HG02981 (cell line): ENCODE measurements around the gene ACTN1.

Source experiments
- ATAC-seq: cut with Tn5 transposase; IDR thresholded peaks from one replicate; pipeline ENCODE4 v1.9.1; 2021; ENCODE audit warnings: mild to moderate bottlenecking, moderate library complexity; ENCODE audit not compliant: unreplicated experiment

ACTN1 gene

DNA sequence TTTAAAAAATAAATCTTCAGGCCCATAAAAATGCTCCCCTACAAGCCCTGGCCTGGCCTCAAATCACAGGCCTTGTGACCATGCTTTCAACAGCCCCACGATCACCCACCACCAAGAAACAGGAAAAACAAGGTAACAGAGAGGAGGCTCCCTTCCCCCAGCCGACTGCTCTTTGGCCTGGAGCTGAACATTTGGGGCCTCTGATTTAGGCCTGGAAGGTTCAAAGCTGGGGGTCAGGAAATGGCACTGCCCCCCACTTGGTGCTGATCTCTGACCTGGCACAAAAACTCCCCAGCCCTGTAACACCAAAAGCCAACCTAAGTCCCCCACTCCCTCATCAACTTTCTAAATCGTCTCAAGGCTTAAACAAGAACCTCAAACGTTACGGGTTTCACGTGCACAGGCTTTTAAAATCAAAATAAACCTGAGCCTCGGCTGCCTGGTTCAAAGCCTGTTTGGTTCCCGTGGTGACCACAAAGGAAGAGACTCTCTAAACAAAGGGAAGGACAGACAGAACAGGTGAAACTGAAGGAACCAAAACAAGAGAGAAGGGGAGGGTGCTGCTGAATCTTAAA is 9.0 kb downstream of the ACTN1 start:
- no peak for ATAC-seq

DNA sequence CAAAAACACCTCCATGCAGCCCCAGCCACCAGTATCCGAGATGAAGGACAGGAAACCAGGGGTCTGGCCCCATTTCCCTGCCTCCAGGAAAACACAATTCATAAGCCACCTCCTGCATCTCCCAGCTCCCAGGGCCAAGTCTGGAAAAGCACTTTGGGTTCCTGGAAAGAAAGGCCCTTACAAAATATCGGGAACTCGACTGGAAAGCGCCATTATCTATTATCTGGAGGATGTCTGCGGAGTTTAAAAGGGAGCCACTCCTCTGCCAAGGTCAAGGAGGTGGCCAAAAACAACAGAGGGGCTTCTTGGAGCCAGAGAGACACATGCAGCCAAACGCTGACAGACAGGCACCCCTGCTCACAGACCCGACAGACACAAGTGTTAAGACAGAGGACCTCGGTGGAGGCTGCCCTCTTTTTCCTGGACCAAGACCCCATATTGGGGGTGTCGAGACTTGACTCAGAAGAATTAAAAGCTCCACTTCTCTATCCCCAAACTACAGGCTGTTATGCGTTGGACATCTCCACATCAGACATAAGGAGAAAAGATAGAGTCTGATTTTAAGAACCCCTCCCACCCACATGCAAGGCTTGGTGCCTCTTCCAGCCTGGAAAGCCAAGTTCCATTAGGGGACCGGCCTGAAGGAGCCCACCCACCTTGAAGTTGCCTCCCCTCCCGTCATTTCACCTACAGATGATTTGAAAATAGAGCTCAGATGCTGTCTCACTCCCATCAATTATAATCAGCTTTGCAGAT is 9.6 kb downstream of the ACTN1 start:
- ATAC-seq: no peak

DNA sequence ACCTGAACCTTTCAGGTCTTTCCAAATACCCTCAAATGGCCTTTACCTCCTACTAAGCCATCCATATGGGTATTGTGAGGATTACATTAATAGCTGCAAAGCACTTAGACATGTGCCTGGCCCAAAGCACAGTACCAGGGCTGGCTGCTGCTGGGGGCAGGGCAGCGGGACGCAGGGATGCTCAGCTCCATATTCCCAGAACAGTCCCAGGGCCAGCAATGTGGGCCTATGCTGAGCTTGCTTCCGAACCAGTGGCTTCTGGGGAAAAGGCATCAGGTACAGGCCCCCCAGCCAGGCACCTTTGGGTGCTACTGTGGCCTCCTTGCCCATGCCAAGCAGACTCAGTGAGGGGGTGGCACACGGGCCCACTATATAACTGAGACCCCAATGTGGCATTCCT is 10.4 kb downstream of the ACTN1 start:
- no peak for ATAC-seq

DNA sequence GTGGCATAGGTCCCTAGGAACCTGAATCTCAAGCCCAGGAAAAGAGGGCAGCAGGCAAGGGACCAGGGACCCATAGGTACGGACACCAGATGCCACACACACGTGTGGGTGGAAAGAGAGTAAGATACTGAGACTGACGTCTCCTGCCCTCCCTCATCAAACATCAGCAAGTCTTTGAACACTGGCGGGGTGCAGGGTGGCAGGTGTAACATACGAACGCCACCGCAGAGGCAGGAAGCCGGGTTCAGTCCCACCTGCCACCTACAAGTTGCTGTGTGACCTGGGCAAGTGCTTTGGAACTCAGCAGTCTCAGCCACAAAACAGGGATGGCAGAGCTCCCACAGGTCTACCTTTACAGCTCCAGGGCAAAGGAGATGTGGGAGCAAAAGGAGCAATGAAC is 11.1 kb downstream of the ACTN1 start:
- ATAC-seq: no peak

DNA sequence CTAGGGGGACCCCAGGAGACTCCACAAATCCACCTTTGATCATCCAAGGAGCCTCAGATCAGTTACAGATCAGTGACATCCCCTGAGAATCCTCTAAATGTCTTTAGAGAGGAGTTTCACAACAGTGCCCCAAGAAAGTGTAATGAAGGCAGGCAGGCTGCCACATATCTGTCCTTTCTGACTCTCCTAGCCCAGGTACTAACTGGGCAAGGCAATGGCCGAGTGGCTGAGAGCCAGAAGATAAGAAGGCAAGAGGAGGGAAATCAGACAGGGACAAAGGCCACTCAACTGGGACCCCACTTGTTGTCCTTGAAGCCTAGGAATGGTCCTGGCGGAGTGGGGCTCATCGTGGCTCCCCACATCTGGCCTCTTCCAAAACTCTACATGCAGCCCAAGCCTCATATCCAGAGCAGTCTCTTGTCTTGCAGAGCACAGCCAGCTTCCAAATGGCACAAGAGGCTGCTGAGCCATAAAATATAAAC is 11.6 kb downstream of the ACTN1 start:
- no peak for ATAC-seq

DNA sequence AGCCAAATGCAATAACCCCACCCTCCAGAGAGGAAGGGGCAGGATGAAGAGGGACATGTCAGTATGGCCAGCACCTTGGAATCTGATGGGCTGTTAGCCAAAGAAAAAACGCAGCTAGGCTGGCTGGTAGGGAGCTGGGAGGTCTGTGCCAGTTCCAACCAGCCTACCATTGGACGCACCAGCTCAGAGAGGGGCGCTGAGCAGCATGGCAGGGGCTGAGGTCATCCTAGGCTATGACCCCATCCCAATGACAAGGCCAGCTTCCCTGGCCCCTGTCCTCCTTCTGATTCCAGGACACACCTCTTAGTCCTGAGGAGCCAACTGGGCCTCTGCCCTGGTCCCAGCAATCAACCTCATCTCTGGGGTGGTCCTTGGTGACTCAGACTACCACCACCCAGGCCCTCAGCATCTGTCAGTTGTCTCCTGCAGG is 12.2 kb downstream of the ACTN1 start:
- no peak for ATAC-seq

DNA sequence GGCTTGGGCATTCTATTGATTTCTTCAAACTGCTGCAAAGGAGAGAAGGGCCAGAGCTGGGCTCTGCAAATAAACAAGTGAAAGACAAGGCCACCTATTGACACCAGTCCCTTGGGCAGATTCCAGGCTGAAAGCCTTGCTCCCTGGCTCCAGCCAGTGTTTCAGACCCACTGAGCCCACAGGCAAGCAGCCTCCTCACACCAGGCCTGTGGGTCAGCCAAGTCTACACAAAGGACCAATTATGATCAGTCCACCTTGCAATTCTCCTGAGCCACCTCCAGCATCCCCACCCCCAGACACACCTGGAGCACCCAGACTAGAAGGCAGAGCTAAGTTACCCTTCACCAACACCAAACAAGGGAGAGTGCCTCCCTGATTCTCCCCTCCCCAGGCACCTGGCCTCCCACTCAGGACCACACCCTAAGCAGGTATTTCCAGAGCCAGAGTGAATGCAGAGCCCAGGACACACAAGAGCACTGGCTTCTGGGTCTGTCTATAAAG is 13.8 kb downstream of the ACTN1 start:
- ATAC-seq: no peak

DNA sequence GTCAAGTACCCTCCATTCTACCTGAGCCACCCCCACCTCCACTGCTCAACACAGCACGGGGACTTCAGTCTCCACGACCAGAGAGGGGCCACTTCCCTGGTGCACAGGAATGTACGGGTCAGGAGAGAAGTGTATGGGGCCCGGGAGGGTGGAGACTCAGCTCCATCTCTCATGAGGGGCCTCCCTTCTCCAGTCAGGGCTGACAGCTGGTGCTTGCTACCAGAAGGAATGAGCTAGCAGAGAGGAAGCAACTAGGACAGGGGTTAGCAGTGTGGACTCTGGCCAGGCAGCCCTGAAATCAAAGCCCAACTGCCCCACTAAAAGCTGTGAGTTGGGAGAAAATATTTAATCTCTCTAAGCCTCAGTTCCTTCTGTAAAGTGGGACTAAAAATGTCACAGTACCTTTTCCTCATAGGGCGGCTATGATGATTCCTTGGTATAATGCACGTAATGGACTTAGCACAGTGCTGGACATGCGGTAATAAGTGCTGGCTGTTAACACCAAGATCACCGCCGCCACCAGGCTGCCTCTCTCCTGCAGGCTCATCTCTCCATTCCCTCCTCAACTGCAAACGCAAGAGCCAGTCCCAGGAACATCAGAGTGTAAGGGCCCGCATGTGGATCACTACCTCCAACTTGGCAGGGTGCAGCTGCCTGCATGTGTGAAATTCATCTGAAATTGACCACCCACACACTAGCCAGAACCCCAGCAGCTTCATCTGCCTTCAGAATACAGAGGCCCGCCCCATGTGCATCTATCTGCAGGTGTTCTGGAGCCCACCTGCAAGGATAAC is 14.6 kb downstream of the ACTN1 start:
- ATAC-seq: no peak

DNA sequence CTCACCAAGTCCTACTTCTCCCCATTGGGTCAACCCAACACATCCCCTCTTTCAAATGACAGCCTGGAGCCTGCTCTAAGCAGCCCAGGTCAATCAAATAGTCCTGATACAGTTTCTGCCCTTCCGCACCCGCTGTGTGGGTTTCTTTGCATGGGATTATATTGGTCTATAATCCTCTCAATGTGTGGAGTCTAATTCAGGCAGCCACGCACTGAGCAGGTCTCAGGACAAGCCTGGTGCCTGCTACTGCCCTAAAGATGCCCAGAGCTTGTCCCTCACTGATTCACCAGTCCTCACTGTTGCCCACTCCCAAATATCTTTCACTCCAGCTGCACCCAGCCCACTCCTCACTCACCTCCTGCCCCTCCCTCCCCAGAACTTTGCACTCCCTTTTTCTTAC is 16.4 kb downstream of the ACTN1 start:
- ATAC-seq: no peak

DNA sequence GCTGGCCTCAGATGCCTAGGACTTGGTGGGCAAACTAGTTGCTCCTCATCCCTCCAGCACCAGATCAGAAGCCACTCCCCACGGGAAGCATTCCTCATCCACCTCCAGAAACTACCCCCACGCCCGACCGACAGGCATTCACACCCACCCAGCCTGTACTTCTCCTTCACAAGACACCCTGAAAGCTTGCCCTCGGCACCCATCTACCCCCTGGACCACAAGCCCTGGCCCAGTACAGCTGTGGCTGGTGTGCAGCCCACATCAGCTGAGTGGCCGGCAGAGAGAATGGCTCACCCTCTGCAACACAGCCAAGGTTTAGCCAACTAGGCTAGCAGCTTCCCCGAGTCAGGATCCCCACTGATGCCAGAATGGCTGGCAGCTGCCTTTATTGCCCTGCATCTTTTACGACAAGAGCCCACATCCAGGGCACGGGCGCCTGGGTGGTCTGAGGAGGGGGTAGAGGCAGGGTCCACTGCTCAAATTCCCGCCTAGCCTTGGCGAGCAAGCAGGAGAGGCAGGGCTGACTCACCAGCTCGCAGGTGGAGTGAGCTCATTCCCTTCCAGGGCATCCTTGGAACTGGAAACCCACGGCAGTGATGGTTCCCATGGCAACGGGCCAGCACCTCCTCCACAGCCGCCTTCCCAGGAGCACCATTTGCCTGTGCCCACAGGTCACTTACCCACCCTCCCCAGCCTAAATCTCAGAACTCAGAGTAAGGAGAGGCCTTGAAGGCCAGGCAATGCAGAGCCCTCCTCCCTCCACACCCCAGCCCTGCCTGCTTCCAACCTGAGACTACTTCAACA is 17.1 kb downstream of the ACTN1 start:
- ATAC-seq: no peak

DNA sequence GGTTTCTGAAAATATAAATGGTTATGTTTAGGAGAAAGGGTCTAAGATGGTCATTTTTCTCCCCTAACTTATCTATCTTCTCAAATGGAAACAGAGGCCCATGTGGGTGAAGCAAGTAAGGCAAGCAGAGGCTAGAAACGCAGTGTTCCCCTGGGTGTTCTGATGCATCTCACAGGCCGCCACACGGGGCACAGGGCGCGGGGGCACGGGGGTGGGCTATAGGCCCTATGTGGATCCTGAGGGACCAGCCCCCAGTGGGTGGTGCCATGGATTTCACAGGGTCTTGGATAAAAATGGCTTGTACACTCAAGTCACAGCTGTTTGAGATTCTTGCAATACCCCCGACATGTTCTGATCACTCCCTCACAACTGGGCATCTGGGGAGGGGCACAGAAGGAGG is 17.7 kb downstream of the ACTN1 start:
- no peak for ATAC-seq

DNA sequence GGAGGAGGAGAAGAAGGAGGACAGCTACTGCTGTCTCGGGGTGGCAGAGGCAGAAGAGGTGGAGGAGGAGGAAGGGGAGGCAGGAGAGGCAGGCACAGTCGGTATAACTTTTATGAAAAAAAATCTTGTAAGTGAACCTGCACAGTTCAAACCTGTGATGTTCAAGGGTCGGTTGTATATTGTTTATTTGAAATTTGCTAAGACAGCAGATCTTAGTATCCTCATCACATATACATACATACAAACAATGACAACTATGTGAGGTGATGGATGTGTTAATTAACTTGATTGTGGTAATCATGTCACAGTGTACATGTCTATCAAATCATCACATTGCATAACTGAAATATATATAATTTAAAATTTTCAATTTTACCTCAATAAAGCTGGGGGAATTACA is 19.0 kb downstream of the ACTN1 start:
- ATAC-seq: no peak

DNA sequence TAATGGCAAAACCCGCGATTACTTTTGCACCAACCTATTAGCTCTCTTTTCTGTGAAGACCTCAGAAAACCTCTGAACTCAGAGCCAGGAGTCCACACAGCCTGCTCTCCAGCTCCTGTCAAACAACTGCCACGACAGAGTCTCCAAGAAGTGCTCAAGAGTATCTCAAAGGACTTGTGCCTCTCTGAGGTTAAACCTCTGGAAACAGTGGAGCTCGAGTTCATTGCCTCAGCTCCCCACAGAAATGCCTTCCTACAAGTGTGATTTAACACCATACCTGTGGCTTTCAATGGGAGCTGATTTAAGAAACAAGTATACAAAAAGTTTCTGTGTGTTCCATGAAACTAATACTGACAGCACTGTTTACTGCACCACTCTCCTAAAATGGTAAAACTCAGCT is 20.1 kb downstream of the ACTN1 start:
- ATAC-seq: no peak

DNA sequence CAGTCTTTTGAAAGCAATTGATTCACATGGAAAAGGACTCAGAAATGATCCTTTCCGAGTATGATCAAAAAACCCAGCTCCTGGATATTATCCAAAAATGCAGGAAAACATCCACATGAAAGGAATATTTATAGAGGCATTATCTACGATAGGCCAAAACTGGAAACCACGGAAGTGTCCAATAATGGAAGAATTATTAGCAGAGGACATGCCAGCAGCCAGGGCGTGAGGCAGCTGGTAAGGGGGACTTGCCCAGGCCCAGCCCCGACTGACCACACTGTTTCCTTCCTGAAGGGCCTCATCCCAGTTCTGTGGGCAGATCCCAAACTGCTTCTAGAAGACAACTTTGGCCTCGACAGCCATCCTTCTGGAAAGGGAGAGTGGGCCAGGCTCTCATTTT is 20.5 kb downstream of the ACTN1 start:
- ATAC-seq: no peak

DNA sequence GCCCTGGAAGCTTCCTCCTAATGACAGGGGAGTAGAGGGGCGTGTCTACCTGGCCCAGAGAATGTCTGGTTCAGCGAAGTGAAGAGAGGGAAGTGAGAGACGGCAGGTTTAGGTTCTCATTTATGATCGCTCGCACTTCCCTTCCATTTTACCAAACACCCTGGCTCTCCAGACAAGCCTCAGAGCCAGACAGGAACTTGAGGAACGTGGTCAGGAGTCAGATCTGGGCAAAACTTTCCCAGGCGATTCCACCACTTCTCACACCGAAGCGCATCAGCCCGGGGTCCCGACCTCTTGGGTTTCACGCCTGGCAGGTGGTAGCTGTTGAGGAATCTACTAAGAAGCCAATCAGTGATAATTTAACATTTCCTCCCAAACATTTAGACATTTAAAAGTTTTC is 21.3 kb downstream of the ACTN1 start:
- no peak for ATAC-seq

DNA sequence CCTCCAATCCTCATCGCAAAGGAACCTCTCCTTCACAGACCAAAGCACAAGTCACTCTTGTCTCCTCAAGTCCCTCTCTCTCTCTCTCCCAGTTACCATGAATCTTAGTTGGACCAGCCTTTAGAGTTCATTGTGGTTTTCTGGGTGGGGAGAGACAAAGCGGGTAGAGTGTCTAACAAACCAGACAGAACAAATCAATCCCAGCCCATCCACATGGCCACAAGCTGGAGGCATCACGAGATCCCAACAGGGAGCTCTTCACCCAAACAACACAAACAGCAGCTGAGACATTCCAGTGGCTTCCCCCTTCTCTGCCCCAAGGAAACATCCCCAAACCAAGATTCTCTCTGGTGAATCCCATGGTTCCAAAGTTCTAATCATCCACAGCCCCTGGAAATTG is 22.4 kb downstream of the ACTN1 start:
- ATAC-seq: no peak

DNA sequence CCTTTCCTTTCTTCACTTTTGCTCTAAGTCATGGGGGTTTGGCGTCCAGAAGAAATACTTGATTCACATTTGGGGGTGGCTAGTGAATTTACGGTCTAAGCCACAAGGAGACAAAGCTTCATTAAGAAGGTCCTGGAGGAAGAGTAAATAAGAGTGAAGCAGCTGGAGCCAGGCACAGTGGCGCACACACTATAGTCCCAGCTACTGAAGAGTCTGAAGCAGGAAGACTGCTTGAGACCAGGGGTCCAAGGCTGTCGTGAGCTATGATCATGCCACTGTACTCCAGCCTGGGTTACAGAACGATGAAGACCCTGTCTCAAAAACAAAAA is 23.3 kb downstream of the ACTN1 start:
- ATAC-seq: no peak

DNA sequence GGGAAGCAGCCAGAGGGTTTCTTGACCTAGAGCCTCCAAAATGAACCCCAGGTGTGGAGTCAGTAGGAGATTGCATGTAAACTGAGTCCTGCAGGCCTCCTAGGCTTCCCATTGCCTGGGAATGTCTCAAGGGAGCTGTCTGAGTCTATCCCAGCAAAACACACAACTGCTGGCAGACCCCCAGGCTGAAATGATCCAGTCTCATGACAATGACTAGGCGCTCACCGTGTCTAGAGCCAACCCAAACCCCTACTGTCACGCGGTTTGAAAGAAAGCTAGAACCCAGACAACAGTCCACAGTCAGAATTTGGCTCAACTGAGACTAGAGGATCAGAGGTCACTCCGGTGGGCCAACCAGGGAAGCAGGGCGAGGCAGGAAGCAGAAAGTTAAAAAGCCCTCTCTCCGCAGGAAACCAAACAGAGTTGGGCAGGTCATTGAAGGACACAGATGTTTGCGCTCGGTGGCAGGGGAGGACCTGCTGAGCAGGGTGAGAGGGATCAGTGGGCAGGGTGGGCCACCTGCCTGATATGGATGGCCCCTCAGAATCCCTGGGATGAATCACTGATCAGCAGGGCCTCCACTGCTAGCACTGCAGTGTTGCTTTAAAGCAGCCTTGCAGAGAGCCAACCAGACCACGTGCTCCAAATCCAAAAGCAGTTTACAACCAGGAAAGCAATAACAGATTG is 23.8 kb downstream of the ACTN1 start:
- ATAC-seq: no peak

DNA sequence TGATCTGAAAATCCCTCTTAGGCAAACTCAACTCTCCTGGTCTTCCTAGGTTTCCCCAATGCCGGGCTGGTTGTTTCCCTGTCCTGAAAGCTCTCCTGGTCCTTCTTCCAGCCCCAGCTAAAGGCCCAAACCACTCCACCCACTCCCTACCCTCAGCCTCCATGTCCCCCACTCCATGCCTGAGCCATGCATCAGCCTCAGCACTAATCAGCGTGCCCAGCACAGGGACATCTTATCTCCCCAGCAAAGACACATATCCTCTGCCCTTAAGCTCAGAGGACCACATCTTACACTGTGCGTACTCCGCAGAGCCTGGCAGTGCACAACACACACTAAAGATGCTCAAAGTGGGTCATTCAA is 25.9 kb downstream of the ACTN1 start:
- no peak for ATAC-seq

DNA sequence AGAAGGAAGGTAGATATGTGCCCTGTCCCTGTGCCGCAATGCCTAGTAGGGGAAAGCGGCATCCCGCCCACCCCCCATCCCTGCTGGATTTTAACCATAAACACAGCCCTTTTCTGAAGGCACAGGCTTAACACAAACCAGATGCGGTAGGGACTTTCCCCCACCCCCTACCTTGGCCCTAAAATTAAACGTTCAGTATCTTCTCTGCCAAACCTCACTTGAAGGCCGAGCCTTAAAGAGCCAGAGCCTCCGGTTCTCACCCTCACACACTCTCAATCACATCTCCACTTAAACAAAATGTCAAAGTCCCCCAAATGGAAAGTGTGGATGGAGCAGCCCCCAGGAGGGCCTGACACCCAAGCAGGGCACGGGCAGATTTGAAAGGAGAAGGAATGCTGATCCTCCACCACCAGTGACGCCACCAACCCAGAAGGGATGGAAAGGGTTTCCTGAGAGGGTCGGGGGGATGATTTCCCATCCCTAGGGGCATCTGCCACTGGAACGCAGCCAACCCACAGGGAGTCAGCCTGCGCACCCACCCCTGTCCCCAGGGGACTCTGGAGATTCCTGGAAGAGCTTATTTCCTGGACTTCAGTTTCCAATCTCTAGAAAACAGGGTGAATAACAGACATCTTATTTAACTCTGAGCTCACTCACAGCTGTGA is 26.4 kb downstream of the ACTN1 start:
- ATAC-seq: no peak
